Liver (tissue), 9 donors: ENCODE data around the gene PRKN. TPM values are rescaled to one million over a fixed set of nuclear protein-coding genes. Genes with fewer than 3 reads are reported as not detected.

Experiments used
- DNase-seq: peaks from one replicate; pipeline ENCODE4 v3.0.0-alpha.2; 2017; ENCODE audit warnings: low spot score
- H3K27ac ChIP-seq, 2 donors: one replicate each; pipeline ENCODE4 v1.7.0; 2013; ENCODE audit warnings: inconsistent platforms in 2 of 2, low read length in 2 of 2, control low read depth in 1 of 2, low read depth in 1 of 2, mild to moderate bottlenecking in 1 of 2
- H3K27me3 ChIP-seq, 4 donors: one replicate each; pipeline versions ENCODE4 v1.6.1 to v1.7.0; 2013; ENCODE audit warnings: low read length in 3 of 4, inconsistent platforms in 1 of 4, mild to moderate bottlenecking in 1 of 4, moderate library complexity in 1 of 4; ENCODE audit not compliant: control insufficient read depth in 4 of 4, insufficient read depth in 4 of 4
- H3K36me3 ChIP-seq, 4 donors: one replicate each; pipeline versions ENCODE4 v1.6.1 to v1.7.0; 2013; ENCODE audit warnings: low read length in 3 of 4, mild to moderate bottlenecking in 3 of 4, low read depth in 1 of 4, moderate library complexity in 1 of 4; ENCODE audit not compliant: control insufficient read depth in 4 of 4, insufficient read depth in 3 of 4
- H3K4me1 ChIP-seq, 4 donors: one replicate each; pipeline versions ENCODE4 v1.6.1 to v1.7.0; 2013; ENCODE audit warnings: low read length in 3 of 4, mild to moderate bottlenecking in 3 of 4, moderate library complexity in 1 of 4; ENCODE audit not compliant: control insufficient read depth in 4 of 4, insufficient read depth in 4 of 4
- H3K4me3 ChIP-seq, 3 donors: one replicate each; pipeline versions ENCODE4 v1.6.1 to v1.7.0; 2013; ENCODE audit warnings: low read length in 3 of 3, control low read depth in 1 of 3, low read depth in 1 of 3, mild to moderate bottlenecking in 1 of 3
- H3K9ac ChIP-seq, 2 donors: one replicate each; pipeline ENCODE4 v1.7.0; 2013; ENCODE audit warnings: low read length in 2 of 2, mild to moderate bottlenecking in 2 of 2, moderate library complexity in 2 of 2, control low read depth in 1 of 2, low read depth in 1 of 2
- H3K9me3 ChIP-seq, 4 donors: one replicate each; pipeline versions ENCODE4 v1.6.1 to v1.7.0; 2013; ENCODE audit warnings: low read length in 3 of 4; ENCODE audit not compliant: control insufficient read depth in 4 of 4
- EGR1 ChIP-seq, 2 donors: IDR thresholded peaks; 2 replicates each; pipeline ENCODE4 v1.6.1; 2016 to 2018; ENCODE audit warnings: antibody characterized with exemption in 2 of 2, low read depth in 2 of 2
- FOXA1 ChIP-seq: IDR thresholded peaks from 2 replicates; pipeline ENCODE4 v1.6.1; 2016; ENCODE audit warnings: antibody characterized with exemption
- FOXA2 ChIP-seq: IDR thresholded peaks from 2 replicates; pipeline ENCODE4 v1.6.1; 2016; ENCODE audit warnings: antibody characterized with exemption
- GABPA ChIP-seq, 2 donors: IDR thresholded peaks in 1 of 2; conservative IDR thresholded peaks in 1 of 2; 2 replicates each; pipeline ENCODE4 v1.6.1; 2016; ENCODE audit warnings: antibody characterized with exemption in 2 of 2, mild to moderate bottlenecking in 1 of 2, moderate library complexity in 1 of 2
- HNF4A ChIP-seq, 2 donors: conservative IDR thresholded peaks; 2 replicates each; pipeline ENCODE4 v1.6.1; 2016; ENCODE audit warnings: antibody characterized with exemption in 2 of 2, mild to moderate bottlenecking in 2 of 2
- HNF4G ChIP-seq: IDR thresholded peaks from 2 replicates; pipeline ENCODE4 v1.6.1; 2016; ENCODE audit warnings: antibody characterized with exemption
- JUND ChIP-seq, 2 donors: IDR thresholded peaks; 2 replicates each; pipeline ENCODE4 v1.6.1; 2016; ENCODE audit warnings: antibody characterized with exemption in 2 of 2
- NR2F2 ChIP-seq: IDR thresholded peaks from 2 replicates; pipeline ENCODE4 v1.6.1; 2016; ENCODE audit warnings: antibody characterized with exemption
- RAD21 ChIP-seq, 2 donors: IDR thresholded peaks; 2 replicates each; pipeline ENCODE4 v1.6.1; 2016; ENCODE audit warnings: antibody characterized with exemption in 2 of 2, mild to moderate bottlenecking in 2 of 2
- RXRA ChIP-seq, 2 donors: IDR thresholded peaks; 2 replicates each; pipeline ENCODE4 v1.6.1; 2017 to 2018; ENCODE audit warnings: antibody characterized with exemption in 2 of 2, mild to moderate bottlenecking in 1 of 2
- SP1 ChIP-seq: IDR thresholded peaks from 2 replicates; pipeline ENCODE4 v1.6.1; 2018; ENCODE audit warnings: antibody characterized with exemption, mild to moderate bottlenecking
- TAF1 ChIP-seq: conservative IDR thresholded peaks from 2 replicates; pipeline ENCODE4 v1.6.1; 2016; ENCODE audit warnings: antibody characterized with exemption, mild to moderate bottlenecking
- YY1 ChIP-seq: IDR thresholded peaks from 2 replicates; pipeline ENCODE4 v1.6.1; 2016; ENCODE audit warnings: antibody characterized with exemption, mild to moderate bottlenecking
- whole genome bisulfite sequencing: extraction: QIAGEN DNeasy Blood & Tissue Kit; methylation state at CpG from one replicate; pipeline ENCODE4 v1.1.7; 2013; 5-methylcytosine and 5-hydroxymethylcytosine counted together
- polyA plus RNA-seq, 2 donors: library from polyadenylated mRNA; stranded (reverse) in 1 of 2; unstranded in 1 of 2; fragments of 200-250 nt in 1 of 2; fragments of >200 nt in 1 of 2; fragmentation: Nextera tagmentation in 1 of 2; extraction: Ambion mirVana in 1 of 2; gene quantifications; one replicate each; pipeline versions ENCODE4 v1.2.1 to v1.2.3, GENCODE V29; 2013 to 2015
- total RNA-seq, 2 donors: library from RNA; depleted of rRNA; stranded (reverse); fragments of >200 nt; gene quantifications; one replicate each; pipeline ENCODE4 v1.2.3, GENCODE V29; 2014
- TF ChIP-seq, protein P1 (sequence below): IDR thresholded peaks from 2 replicates; pipeline ENCODE4 v1.6.1; 2016; ENCODE audit warnings: antibody characterized with exemption
- TF ChIP-seq, protein P2 (sequence below): IDR thresholded peaks from 2 replicates; pipeline ENCODE4 v1.6.1; 2016; ENCODE audit warnings: antibody characterized with exemption, mild to moderate bottlenecking
- TF ChIP-seq, protein P3 (sequence below): IDR thresholded peaks from 2 replicates; pipeline ENCODE4 v1.6.1; 2016; ENCODE audit warnings: antibody characterized with exemption
- TF ChIP-seq, protein P4 (sequence below): fragments of 150-350 bp; IDR thresholded peaks from 2 replicates; pipeline ENCODE4 v1.5.1; 2017; ENCODE audit warnings: improper control_type of control experiment, low read depth, low read length; ENCODE audit not compliant: missing input control
- TF ChIP-seq, protein P5 (sequence below): IDR thresholded peaks from 2 replicates; pipeline ENCODE4 v1.6.1; 2016; ENCODE audit warnings: antibody characterized with exemption
- donor health status: healthy.
- donor health status: healthy.
- donor health status: healthy.
- donor health status: healthy.
- donor health status: healthy.

Gene PRKN
- total and polyA plus RNA-seq, 4 donors: 0.47 to 4.1 (median 3.2) TPM

DNA sequence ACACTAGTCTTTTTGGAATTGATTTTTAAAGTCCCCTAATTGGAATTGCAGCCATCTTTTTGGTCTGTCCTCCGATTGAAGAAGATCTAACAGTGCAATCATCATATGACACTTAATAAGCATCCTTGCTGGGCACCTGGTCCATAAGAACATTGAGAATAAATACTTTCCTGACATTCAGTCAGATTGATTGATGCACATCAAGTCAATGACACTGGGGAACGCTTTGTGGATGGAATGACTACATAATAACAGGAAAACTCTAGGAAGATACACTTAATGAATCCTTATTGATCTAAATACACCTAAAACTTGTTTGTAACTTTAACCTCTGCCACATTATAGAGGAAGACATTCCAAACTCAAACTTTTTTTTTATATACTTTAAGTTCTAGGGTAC lies 255.7 kb downstream of the PRKN start:
- Histone ChIP-seq H3K4me1 (no peaks in the 10 kb centered on the region), H3K36me3 (no peaks in the 10 kb centered on the region), H3K9ac (no peak overlapping the region), H3K27ac (no peak overlapping the region), H3K27me3 (no peaks in the 10 kb centered on the region), H3K4me3 (no peak overlapping the region), H3K9me3 (no peaks in the 10 kb centered on the region)
- no peak for DNase-seq
- 92% methylated on average over 2 of the region's 2 CpGs for WGBS
- TF ChIP-seq SP1 (no peak), YY1 (no peak), NR2F2 (no peak), FOXA2 (no peak), JUND (IDR thresholded peaks at IDR 0.05) (no peak), FOXA1 (no peak), HNF4A (conservative IDR thresholded peaks at IDR 0.05) (no peak), TAF1 (no peak), HNF4G (no peak), RAD21 (IDR thresholded peaks at IDR 0.05) (no peak), EGR1 (IDR thresholded peaks at IDR 0.05; ENCODE audit: low read depth in 2 of 2) (no peak), GABPA (IDR thresholded peaks at IDR 0.05 in 1 of 2, conservative IDR thresholded peaks at IDR 0.05 in 1 of 2) (no peak), RXRA (IDR thresholded peaks at IDR 0.05) (no peak)
- TF ChIP-seq, protein P1, sequence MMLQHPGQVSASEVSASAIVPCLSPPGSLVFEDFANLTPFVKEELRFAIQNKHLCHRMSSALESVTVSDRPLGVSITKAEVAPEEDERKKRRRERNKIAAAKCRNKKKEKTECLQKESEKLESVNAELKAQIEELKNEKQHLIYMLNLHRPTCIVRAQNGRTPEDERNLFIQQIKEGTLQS: no peak
- TF ChIP-seq, protein P2, sequence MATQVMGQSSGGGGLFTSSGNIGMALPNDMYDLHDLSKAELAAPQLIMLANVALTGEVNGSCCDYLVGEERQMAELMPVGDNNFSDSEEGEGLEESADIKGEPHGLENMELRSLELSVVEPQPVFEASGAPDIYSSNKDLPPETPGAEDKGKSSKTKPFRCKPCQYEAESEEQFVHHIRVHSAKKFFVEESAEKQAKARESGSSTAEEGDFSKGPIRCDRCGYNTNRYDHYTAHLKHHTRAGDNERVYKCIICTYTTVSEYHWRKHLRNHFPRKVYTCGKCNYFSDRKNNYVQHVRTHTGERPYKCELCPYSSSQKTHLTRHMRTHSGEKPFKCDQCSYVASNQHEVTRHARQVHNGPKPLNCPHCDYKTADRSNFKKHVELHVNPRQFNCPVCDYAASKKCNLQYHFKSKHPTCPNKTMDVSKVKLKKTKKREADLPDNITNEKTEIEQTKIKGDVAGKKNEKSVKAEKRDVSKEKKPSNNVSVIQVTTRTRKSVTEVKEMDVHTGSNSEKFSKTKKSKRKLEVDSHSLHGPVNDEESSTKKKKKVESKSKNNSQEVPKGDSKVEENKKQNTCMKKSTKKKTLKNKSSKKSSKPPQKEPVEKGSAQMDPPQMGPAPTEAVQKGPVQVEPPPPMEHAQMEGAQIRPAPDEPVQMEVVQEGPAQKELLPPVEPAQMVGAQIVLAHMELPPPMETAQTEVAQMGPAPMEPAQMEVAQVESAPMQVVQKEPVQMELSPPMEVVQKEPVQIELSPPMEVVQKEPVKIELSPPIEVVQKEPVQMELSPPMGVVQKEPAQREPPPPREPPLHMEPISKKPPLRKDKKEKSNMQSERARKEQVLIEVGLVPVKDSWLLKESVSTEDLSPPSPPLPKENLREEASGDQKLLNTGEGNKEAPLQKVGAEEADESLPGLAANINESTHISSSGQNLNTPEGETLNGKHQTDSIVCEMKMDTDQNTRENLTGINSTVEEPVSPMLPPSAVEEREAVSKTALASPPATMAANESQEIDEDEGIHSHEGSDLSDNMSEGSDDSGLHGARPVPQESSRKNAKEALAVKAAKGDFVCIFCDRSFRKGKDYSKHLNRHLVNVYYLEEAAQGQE: no peak
- TF ChIP-seq, protein P3, sequence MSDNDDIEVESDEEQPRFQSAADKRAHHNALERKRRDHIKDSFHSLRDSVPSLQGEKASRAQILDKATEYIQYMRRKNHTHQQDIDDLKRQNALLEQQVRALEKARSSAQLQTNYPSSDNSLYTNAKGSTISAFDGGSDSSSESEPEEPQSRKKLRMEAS: no peak
- TF ChIP-seq, protein P4, sequence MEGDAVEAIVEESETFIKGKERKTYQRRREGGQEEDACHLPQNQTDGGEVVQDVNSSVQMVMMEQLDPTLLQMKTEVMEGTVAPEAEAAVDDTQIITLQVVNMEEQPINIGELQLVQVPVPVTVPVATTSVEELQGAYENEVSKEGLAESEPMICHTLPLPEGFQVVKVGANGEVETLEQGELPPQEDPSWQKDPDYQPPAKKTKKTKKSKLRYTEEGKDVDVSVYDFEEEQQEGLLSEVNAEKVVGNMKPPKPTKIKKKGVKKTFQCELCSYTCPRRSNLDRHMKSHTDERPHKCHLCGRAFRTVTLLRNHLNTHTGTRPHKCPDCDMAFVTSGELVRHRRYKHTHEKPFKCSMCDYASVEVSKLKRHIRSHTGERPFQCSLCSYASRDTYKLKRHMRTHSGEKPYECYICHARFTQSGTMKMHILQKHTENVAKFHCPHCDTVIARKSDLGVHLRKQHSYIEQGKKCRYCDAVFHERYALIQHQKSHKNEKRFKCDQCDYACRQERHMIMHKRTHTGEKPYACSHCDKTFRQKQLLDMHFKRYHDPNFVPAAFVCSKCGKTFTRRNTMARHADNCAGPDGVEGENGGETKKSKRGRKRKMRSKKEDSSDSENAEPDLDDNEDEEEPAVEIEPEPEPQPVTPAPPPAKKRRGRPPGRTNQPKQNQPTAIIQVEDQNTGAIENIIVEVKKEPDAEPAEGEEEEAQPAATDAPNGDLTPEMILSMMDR: no peak
- TF ChIP-seq, protein P5, sequence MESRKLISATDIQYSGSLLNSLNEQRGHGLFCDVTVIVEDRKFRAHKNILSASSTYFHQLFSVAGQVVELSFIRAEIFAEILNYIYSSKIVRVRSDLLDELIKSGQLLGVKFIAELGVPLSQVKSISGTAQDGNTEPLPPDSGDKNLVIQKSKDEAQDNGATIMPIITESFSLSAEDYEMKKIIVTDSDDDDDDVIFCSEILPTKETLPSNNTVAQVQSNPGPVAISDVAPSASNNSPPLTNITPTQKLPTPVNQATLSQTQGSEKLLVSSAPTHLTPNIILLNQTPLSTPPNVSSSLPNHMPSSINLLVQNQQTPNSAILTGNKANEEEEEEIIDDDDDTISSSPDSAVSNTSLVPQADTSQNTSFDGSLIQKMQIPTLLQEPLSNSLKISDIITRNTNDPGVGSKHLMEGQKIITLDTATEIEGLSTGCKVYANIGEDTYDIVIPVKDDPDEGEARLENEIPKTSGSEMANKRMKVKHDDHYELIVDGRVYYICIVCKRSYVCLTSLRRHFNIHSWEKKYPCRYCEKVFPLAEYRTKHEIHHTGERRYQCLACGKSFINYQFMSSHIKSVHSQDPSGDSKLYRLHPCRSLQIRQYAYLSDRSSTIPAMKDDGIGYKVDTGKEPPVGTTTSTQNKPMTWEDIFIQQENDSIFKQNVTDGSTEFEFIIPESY: no peak
